ENCODE results near the gene POLR2E. TPM values are rescaled to one million over a fixed set of nuclear protein-coding genes. Genes with fewer than 3 reads are reported as not detected.

The POLR2E gene
- polyA plus RNA-seq, 1 of the 3 experiments (the other 2 are of a cell fraction) = 283 TPM

GRCh38 chr19:1122972-1123363 lies 27.8 kb upstream of the POLR2E start:
- no peak overlapping the region for H3K4me2 ChIP-seq
- CTCF ChIA-PET = interaction anchor here (0.7 to 4.0 kb wide), 4 partner anchors 10 to 80 kb away, joined by 3 to 32 read pairs (median 4); no protein-coding TSS in a partner anchor

GRCh38 chr19:1122021-1122971 lies 27.1 kb upstream of the POLR2E start:
- H3K9ac ChIP-seq = no peak overlapping the region
- H3K4me3 ChIP-seq (ENCODE audit: low read depth in 2 of 2, low read length in 1 of 2) = no peak overlapping the region
- POLR2A ChIA-PET = no interaction called here
- no peaks in the 10 kb centered on the region for H4K20me1 ChIP-seq (ENCODE audit: insufficient read depth)
- CTCF ChIA-PET = interaction anchor here (0.7 to 4.0 kb wide), 3 partner anchors 9 to 81 kb away, joined by 3 to 32 read pairs (median 4); no protein-coding TSS in a partner anchor
- peaks cover 12% of the 10 kb centered on the region for H3F3A ChIP-seq (replicated peaks; ENCODE audit: insufficient read depth)
- H3K79me2 ChIP-seq (ENCODE audit: insufficient read depth) = peaks cover 10% of the 10 kb centered on the region; the same call in 1 of the 2 replicates
- peaks cover 0 to 12% of the 10 kb centered on the region in 2 experiments; a peak in 2 of 4 replicates for H3K4me1 ChIP-seq (ENCODE audit: control insufficient read depth in 1 of 2, insufficient read depth in 2 of 2, low read depth in 1 of 2, low read length in 1 of 2)
- TF ChIP-seq FOSL2 (IDR thresholded peaks at IDR 0.05; ENCODE audit: borderline replicate concordance, low read depth) (no peak), MEF2A (IDR thresholded peaks at IDR 0.05; ENCODE audit: borderline replicate concordance, low read depth) (no peak), MXI1 (IDR thresholded peaks at IDR 0.05; ENCODE audit: low read depth, low read length) (no peak), SMC3 (IDR thresholded peaks at IDR 0.05; ENCODE audit: low read depth, low read length) (no peak), SIN3A (IDR thresholded peaks at IDR 0.05; ENCODE audit: borderline replicate concordance, low read depth, low read length) (no peak), GABPA (IDR thresholded peaks at IDR 0.05; ENCODE audit: low read depth) (no peak), RAD21 (IDR thresholded peaks at IDR 0.05; ENCODE audit: low read length) (no peak), FOXJ3 (CRISPR knock-in tag; IDR thresholded peaks at IDR 0.05) (no peak), GATA2 (CRISPR knock-in tag; IDR thresholded peaks at IDR 0.05) (no peak), TEAD4 (IDR thresholded peaks at IDR 0.05; ENCODE audit: borderline replicate concordance, insufficient read depth) (no peak)
- TF ChIP-seq, protein P1, sequence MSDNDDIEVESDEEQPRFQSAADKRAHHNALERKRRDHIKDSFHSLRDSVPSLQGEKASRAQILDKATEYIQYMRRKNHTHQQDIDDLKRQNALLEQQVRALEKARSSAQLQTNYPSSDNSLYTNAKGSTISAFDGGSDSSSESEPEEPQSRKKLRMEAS (IDR thresholded peaks at IDR 0.05; ENCODE audit: low read depth) = no peak
- no peaks in the 10 kb centered on the region for H3K27me3 ChIP-seq (ENCODE audit: insufficient read depth)
- peaks cover 7 to 28% of the 10 kb centered on the region in 2 experiments for H3K36me3 ChIP-seq (replicated peaks in 1 of 2; ENCODE audit: control insufficient read depth in 1 of 2, insufficient read depth in 2 of 2, low read length in 1 of 2)
- no peak overlapping the region for H2AFZ ChIP-seq (ENCODE audit: low read depth)
- H3K9me3 ChIP-seq = no peaks in the 10 kb centered on the region
- DNase-seq = no peak
- WGBS (ENCODE audit: low lambda C conversion rate) = 94% methylated on average over 39 of the region's 63 CpGs
- H3K9me2 ChIP-seq = no peaks in the 10 kb centered on the region
- no peak overlapping the region for H3K27ac ChIP-seq (ENCODE audit: low read depth in 2 of 2, low read length in 1 of 2)
- no peak overlapping the region for H3K4me2 ChIP-seq

More at GRCh38 chr19:1122972-1123363, 27.8 kb upstream of the POLR2E start:
- Histone ChIP-seq H3K4me3 (ENCODE audit: low read depth in 2 of 2, low read length in 1 of 2) (no peak overlapping the region), H3K4me1 (ENCODE audit: control insufficient read depth in 1 of 2, insufficient read depth in 2 of 2, low read depth in 1 of 2, low read length in 1 of 2) (peaks cover 0 to 12% of the 10 kb centered on the region in 2 experiments; a peak in 2 of 4 replicates), H3K9me3 (no peaks in the 10 kb centered on the region), H3K9me2 (no peaks in the 10 kb centered on the region), H3K27ac (ENCODE audit: low read depth in 2 of 2, low read length in 1 of 2) (no peak overlapping the region), H3K36me3 (replicated peaks in 1 of 2; ENCODE audit: control insufficient read depth in 1 of 2, insufficient read depth in 2 of 2, low read length in 1 of 2) (peaks cover 7 to 25% of the 10 kb centered on the region in 2 experiments), H3K27me3 (ENCODE audit: insufficient read depth) (no peaks in the 10 kb centered on the region), H3K79me2 (ENCODE audit: insufficient read depth) (peaks cover 10% of the 10 kb centered on the region; the same call in 1 of the 2 replicates), H2AFZ (ENCODE audit: low read depth) (no peak overlapping the region), H3F3A (replicated peaks; ENCODE audit: insufficient read depth) (peaks cover 12% of the 10 kb centered on the region), H4K20me1 (ENCODE audit: insufficient read depth) (no peaks in the 10 kb centered on the region), H3K9ac (no peak overlapping the region)
- peak; percentile 99 for DNase-seq
- WGBS (ENCODE audit: low lambda C conversion rate) = 75% methylated on average over 9 of the region's 21 CpGs
- POLR2A ChIA-PET = interaction anchor here (0.6 kb wide), 1 partner anchor 9 kb away, joined by 3 read pairs; no protein-coding TSS in a partner anchor
- TF ChIP-seq, protein P2, sequence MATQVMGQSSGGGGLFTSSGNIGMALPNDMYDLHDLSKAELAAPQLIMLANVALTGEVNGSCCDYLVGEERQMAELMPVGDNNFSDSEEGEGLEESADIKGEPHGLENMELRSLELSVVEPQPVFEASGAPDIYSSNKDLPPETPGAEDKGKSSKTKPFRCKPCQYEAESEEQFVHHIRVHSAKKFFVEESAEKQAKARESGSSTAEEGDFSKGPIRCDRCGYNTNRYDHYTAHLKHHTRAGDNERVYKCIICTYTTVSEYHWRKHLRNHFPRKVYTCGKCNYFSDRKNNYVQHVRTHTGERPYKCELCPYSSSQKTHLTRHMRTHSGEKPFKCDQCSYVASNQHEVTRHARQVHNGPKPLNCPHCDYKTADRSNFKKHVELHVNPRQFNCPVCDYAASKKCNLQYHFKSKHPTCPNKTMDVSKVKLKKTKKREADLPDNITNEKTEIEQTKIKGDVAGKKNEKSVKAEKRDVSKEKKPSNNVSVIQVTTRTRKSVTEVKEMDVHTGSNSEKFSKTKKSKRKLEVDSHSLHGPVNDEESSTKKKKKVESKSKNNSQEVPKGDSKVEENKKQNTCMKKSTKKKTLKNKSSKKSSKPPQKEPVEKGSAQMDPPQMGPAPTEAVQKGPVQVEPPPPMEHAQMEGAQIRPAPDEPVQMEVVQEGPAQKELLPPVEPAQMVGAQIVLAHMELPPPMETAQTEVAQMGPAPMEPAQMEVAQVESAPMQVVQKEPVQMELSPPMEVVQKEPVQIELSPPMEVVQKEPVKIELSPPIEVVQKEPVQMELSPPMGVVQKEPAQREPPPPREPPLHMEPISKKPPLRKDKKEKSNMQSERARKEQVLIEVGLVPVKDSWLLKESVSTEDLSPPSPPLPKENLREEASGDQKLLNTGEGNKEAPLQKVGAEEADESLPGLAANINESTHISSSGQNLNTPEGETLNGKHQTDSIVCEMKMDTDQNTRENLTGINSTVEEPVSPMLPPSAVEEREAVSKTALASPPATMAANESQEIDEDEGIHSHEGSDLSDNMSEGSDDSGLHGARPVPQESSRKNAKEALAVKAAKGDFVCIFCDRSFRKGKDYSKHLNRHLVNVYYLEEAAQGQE (IDR thresholded peaks at IDR 0.05; ENCODE audit: low read depth, low read length) = no peak
- peak; percentile 39 for TF ChIP-seq PBX3 (IDR thresholded peaks at IDR 0.05)
